CD4-positive, alpha-beta memory T cell (primary cell): ENCODE data around the gene MIOX. TPM values are rescaled to one million over a fixed set of nuclear protein-coding genes. Genes with fewer than 3 reads are reported as not detected.

ENCODE experiments used
- CTCF ChIA-PET: fragments of 350-600 bp; sonication (Branson Sonifier 250); formaldehyde crosslinking; loops from one replicate; lab custom pipeline; 2021; ENCODE audit warnings: inconsistent platforms; ENCODE audit not compliant: partially characterized antibody; lab: Charles Lee
- POLR2A ChIA-PET: fragments of 350-600 bp; sonication (Branson Sonifier 250); formaldehyde crosslinking; loops from one replicate; lab custom pipeline; 2021; ENCODE audit not compliant: partially characterized antibody; lab: Charles Lee
- DNase-seq, 5 donors: peaks; one replicate each; pipeline versions ENCODE4 v3.0.0 to v3.0.0-alpha.2; 2020 to 2022; ENCODE audit warnings: mixed read lengths in 1 of 5
- H3K27ac ChIP-seq: one replicate; pipeline ENCODE4 v1.7.0; 2013; ENCODE audit warnings: low read depth, low read length
- H3K27me3 ChIP-seq: 2 replicates; pipeline ENCODE4 v1.7.0; 2013; ENCODE audit warnings: mild to moderate bottlenecking, low read length, moderate library complexity; ENCODE audit not compliant: insufficient read depth
- H3K36me3 ChIP-seq: 2 replicates; pipeline ENCODE4 v1.7.0; 2013; ENCODE audit warnings: mild to moderate bottlenecking, low read length, moderate library complexity; ENCODE audit not compliant: insufficient read depth
- H3K4me1 ChIP-seq: 2 replicates; pipeline ENCODE4 v1.7.0; 2013; ENCODE audit warnings: mild to moderate bottlenecking, low read length, moderate library complexity; ENCODE audit not compliant: insufficient read depth
- H3K4me3 ChIP-seq, 2 donors: one replicate each; pipeline ENCODE4 v1.7.0; 2013; ENCODE audit warnings: low read length in 2 of 2, mild to moderate bottlenecking in 1 of 2
- H3K9me3 ChIP-seq, 2 donors: one replicate each; pipeline ENCODE4 v1.7.0; 2013; ENCODE audit warnings: low read length in 2 of 2, control low read depth in 1 of 2; ENCODE audit not compliant: control insufficient read depth in 1 of 2
- H3K27ac Mint-ChIP-seq, 7 donors: one replicate each; pipeline ENCODE4 v1.8.0; 2020 to 2021; ENCODE audit warnings: mixed read lengths in 7 of 7, mild to moderate bottlenecking in 6 of 7, inconsistent platforms in 3 of 7, moderate library complexity in 3 of 7
- H3K27me3 Mint-ChIP-seq, 2 donors: one replicate each; pipeline ENCODE4 v1.8.0; 2020 to 2021; ENCODE audit warnings: mixed read lengths in 2 of 2
- H3K36me3 Mint-ChIP-seq, 2 donors: one replicate each; pipeline ENCODE4 v1.8.0; 2020 to 2021; ENCODE audit warnings: mixed read lengths in 2 of 2, inconsistent platforms in 1 of 2, mild to moderate bottlenecking in 1 of 2
- H3K4me1 Mint-ChIP-seq, 4 donors: one replicate each; pipeline ENCODE4 v1.8.0; 2020 to 2021; ENCODE audit warnings: mixed read lengths in 4 of 4, mild to moderate bottlenecking in 1 of 4
- H3K4me3 Mint-ChIP-seq, 8 donors: one replicate each; pipeline ENCODE4 v1.8.0; 2020 to 2021; ENCODE audit warnings: mixed read lengths in 8 of 8, mild to moderate bottlenecking in 7 of 8, moderate library complexity in 6 of 8, inconsistent platforms in 3 of 8
- H3K9me3 Mint-ChIP-seq, 8 donors: one replicate each; pipeline ENCODE4 v1.8.0; 2020 to 2021; ENCODE audit warnings: mixed read lengths in 8 of 8, mild to moderate bottlenecking in 5 of 8, inconsistent platforms in 3 of 8, moderate library complexity in 1 of 8
- intact Hi-C: fragments of 100-400 bp; cut with micrococcal nuclease; formaldehyde crosslinking; loops from one replicate; pipeline ENCODE4 v1.15.1; 2023
- polyA plus RNA-seq, 2 donors: library from polyadenylated mRNA; unstranded; fragments of 300-500 nt; fragmentation: Illumina TruSeq; gene quantifications; one replicate each; pipeline ENCODE4 v1.2.3, GENCODE V29; 2021
- total RNA-seq, 2 experiments: library from RNA; stranded (reverse); gene quantifications; one replicate each; pipeline ENCODE4 v1.2.3, GENCODE V29; 2021

The MIOX gene
- total and polyA plus RNA-seq, 4 experiments from 2014 or later = not detected

DNA sequence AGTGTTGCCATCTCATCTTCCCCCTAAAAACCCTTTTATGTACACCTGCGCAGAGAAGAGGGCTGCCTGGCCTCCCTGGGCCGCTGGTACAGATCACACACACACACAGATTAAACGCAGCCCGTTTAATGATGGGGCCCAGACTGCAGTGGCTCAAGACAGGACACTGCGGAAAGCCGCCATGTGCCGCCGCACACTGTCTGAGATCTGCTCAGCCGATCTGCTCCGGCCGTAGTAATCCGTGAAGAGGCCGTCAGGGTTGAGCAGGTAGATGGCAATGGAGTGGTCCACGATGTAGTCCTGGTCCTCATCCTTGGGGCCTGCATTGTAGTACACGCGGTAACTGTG is 36.8 kb downstream of the MIOX start:
- H3K4me3 Mint-ChIP-seq = peak overlapping the region in 4 of 8 donors; percentile 9 to 30 (median 18)
- no peak overlapping the region for H3K27ac ChIP-seq
- peak overlapping the region in 2 of 7 donors; percentile 51 to 67 for H3K27ac Mint-ChIP-seq
- intact Hi-C loops = no loop called here
- H3K9me3 Mint-ChIP-seq = no peaks in the 10 kb centered on the region
- ChIA-PET POLR2A (interaction anchor here (1.4 to 9.5 kb wide), 5 partner anchors 10 to 27 kb away, joined by 4 to 321 read pairs (median 151); partner anchors contain the start of genes LMF2 and NCAPH2), CTCF (interaction anchor here (0.6 kb wide), 1 partner anchor 12 kb away, joined by 3 read pairs; no protein-coding TSS in a partner anchor)
- peaks cover 11 to 30% of the 10 kb centered on the region in 2 donors for H3K36me3 Mint-ChIP-seq
- no peaks in the 10 kb centered on the region for H3K9me3 ChIP-seq
- peaks cover 13 to 32% (median 21%) of the 10 kb centered on the region in 4 donors for H3K4me1 Mint-ChIP-seq
- no peaks in the 10 kb centered on the region for H3K27me3 ChIP-seq
- H3K4me3 ChIP-seq = no peak overlapping the region
- no peak for DNase-seq
- H3K27me3 Mint-ChIP-seq = no peaks in the 10 kb centered on the region
- peaks cover 32% of the 10 kb centered on the region for H3K4me1 ChIP-seq
- peaks cover 35% of the 10 kb centered on the region for H3K36me3 ChIP-seq

DNA sequence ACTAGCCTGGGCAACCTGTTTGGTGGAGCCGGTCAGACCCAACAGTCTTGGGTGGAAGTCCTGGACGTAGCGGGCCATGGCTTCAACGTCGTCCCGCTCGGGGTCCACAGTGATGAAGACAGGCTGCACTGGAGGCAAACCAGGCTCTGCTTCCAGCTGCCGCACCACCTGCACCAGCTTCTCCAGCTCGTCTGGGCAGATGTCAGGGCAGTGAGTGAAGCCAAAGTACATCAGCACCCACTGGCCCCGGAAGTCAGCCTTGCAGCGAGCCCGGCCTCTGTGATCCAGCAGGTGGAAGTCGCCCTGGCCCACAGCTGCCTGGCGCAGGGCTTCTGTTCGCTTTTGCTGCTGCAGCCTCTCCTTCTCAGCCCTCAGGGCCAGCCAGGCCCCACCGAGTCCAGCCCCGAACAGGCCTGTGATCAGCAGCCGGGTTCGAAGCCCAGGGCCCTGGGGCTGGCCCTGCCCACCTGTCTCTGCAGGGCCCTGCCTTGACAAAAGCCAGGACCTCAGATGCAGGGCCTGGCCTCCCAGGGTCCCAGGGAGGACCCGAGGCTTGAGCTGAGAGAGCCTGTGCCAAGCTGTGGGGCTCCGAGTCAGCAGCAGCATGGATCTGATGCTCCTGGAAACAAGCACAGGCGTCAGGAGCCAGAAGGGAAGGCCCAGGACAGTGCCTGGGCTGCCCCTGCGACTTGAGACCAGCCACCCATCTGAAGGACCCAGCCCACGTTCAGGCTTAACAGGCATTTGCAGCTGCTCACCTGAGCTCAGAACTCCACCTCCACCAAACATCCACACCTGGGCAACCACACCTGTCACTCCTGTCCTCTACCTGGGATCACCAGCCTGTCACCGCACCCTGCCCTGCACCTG is 37.4 kb downstream of the MIOX start:
- Mint-ChIP-seq H3K4me3 (peak overlapping the region; percentile 86 to 94 (median 92)), H3K9me3 (no peaks in the 10 kb centered on the region), H3K27ac (peak overlapping the region in 6 of 7 donors; percentile 84 to 97 (median 94)), H3K4me1 (peaks cover 14 to 38% (median 24%) of the 10 kb centered on the region in 4 donors), H3K27me3 (no peaks in the 10 kb centered on the region), H3K36me3 (peaks cover 11 to 28% of the 10 kb centered on the region in 2 donors)
- ChIA-PET CTCF (interaction anchor here (2.3 to 3.6 kb wide), 6 partner anchors 9 to 272 kb away, joined by 13 to 58 read pairs (median 25); partner anchors contain the start of genes HDAC10 and SYCE3), POLR2A (interaction anchor here (1.0 to 9.5 kb wide), 13 partner anchors 10 to 183 kb away, joined by 3 to 321 read pairs (median 12); partner anchors contain the start of genes LMF2, NCAPH2 and SYCE3)
- DNase-seq = no peak
- intact Hi-C loops = loop anchor here (2.0 kb wide), 1 partner anchor 49 kb away; the partner anchor contains the start of gene SBF1
- no peaks in the 10 kb centered on the region for H3K27me3 ChIP-seq
- peaks cover 33% of the 10 kb centered on the region for H3K36me3 ChIP-seq
- H3K27ac ChIP-seq = peak overlapping the region; percentile 96
- no peaks in the 10 kb centered on the region for H3K9me3 ChIP-seq
- H3K4me3 ChIP-seq = peak overlapping the region; percentile 47 to 81
- H3K4me1 ChIP-seq = peaks cover 38% of the 10 kb centered on the region

DNA sequence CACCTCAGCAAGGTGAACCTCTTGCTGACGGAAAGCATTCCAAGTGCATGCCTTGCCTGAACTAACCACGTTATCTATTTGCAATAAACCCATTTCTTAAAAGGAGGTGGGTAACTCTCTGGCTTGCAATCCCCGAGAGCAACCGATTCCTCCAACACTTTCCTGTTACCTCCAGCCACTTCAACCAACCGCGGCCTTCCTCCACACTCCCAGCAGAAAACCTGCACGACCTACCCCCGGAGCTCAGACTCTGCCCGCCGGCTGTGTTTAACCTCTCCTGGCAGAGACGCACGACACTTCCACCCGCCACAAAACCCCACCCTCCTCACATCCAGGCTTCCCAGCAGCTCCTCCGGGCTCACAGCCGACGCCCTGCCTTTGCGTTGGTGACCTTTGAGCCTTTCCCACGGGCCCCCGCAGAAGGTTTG is 38.0 kb downstream of the MIOX start:
- peaks cover 14 to 39% (median 26%) of the 10 kb centered on the region in 4 donors for H3K4me1 Mint-ChIP-seq
- no peaks in the 10 kb centered on the region for H3K27me3 ChIP-seq
- H3K9me3 ChIP-seq = no peaks in the 10 kb centered on the region
- intact Hi-C loops = loop anchor here (1.0 to 5.0 kb wide), 7 partner anchors 16 to 332 kb away; partner anchors contain the start of genes CHKB, NCAPH2, SBF1 and SYCE3
- POLR2A ChIA-PET = interaction anchor here (0.5 to 9.5 kb wide), 23 partner anchors 11 to 292 kb away, joined by 3 to 321 read pairs (median 14); partner anchors contain the start of genes ARSA, CHKB, HDAC10 and KLHDC7B
- H3K36me3 ChIP-seq = peaks cover 27% of the 10 kb centered on the region
- peak overlapping the region; percentile 84 to 97 (median 94) for H3K27ac Mint-ChIP-seq
- H3K4me3 Mint-ChIP-seq = peak overlapping the region; percentile 86 to 94 (median 92)
- CTCF ChIA-PET = interaction anchor here (1.2 to 5.1 kb wide), 15 partner anchors 10 to 273 kb away, joined by 3 to 135 read pairs (median 15); partner anchors contain the start of genes HDAC10, LMF2, NCAPH2 and SYCE3
- H3K36me3 Mint-ChIP-seq = peaks cover 7 to 24% of the 10 kb centered on the region in 2 donors
- H3K27ac ChIP-seq = peak overlapping the region; percentile 96
- no peaks in the 10 kb centered on the region for H3K27me3 Mint-ChIP-seq
- peak overlapping the region; percentile 47 to 81 for H3K4me3 ChIP-seq
- no peak for DNase-seq
- no peaks in the 10 kb centered on the region for H3K9me3 Mint-ChIP-seq
- peaks cover 44% of the 10 kb centered on the region for H3K4me1 ChIP-seq

DNA sequence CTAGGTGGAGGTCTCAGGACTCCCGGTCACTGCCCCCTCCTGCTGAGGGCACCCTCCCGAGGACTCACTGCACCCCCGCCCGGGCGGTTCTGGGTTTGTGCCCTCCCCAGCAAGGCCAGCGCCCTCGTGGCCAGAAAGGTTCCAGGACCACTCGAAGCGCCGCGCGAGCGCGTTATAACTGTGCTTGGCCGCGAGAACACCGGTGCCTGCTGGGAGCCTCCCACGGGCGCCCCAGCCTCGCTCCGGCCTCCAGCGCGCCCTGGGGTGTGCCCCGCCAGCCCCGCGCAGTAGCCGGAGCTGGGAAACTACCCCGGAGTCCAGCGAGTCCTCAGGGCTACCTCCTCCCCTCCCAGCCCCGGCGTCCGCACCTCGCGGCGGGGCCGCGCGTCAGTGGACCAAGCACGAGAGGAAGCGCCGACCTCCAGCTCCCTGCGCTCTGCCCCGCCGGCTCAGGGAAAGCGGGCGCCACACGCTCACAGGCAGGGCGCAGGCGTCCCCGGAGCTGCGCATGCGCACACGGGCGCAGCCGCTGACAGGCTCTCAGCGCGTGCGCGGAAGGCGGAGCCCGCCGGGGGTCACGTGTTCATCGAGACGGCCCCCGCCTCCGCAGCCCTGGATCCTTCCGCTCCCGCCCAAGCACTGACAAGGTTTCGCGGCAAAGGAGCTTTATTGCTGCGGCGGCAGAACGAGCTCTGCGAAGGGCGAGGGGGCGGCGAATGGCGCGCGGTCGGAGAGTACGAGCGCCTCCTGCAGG is 38.6 kb downstream of the MIOX start, which contains the start of gene SCO2:
TSS of gene SCO2 (minus strand) at position 495 of the 754 bp plus-strand sequence. CDS start 1,187 bp downstream, outside the sequence.
- H3K9me3 Mint-ChIP-seq = no peaks in the 10 kb centered on the region
- POLR2A ChIA-PET = interaction anchor here (0.5 to 9.5 kb wide), 46 partner anchors 10 to 600 kb away, joined by 3 to 321 read pairs (median 6); partner anchors contain the start of genes ARSA, CHKB, HDAC10 and KLHDC7B
- Histone ChIP-seq H3K4me1 (peaks cover 46% of the 10 kb centered on the region), H3K27ac (peak within 1 kb of the TSS; percentile 96), H3K4me3 (peak within 1 kb of the TSS; percentile 47 to 81), H3K27me3 (no peaks in the 10 kb centered on the region), H3K36me3 (peaks cover 27% of the 10 kb centered on the region), H3K9me3 (no peaks in the 10 kb centered on the region)
- peaks cover 7 to 21% of the 10 kb centered on the region in 2 donors for H3K36me3 Mint-ChIP-seq
- peak within 1 kb of the TSS; percentile 84 to 97 (median 94) for H3K27ac Mint-ChIP-seq
- peak within 1 kb of the TSS; percentile 86 to 94 (median 92) for H3K4me3 Mint-ChIP-seq
- H3K4me1 Mint-ChIP-seq = peaks cover 14 to 39% (median 26%) of the 10 kb centered on the region in 4 donors
- peak; percentile 96 to 98 (median 98) for DNase-seq
- intact Hi-C loops = loop anchor here (1.0 to 5.0 kb wide), 7 partner anchors 17 to 333 kb away; partner anchors contain the start of genes CHKB, NCAPH2, SBF1 and SYCE3
- CTCF ChIA-PET = interaction anchor here (0.6 to 5.1 kb wide), 50 partner anchors 8 to 339 kb away, joined by 3 to 135 read pairs (median 5); partner anchors contain the start of genes ARSA, CHKB, HDAC10 and KLHDC7B
- H3K27me3 Mint-ChIP-seq = no peaks in the 10 kb centered on the region

DNA sequence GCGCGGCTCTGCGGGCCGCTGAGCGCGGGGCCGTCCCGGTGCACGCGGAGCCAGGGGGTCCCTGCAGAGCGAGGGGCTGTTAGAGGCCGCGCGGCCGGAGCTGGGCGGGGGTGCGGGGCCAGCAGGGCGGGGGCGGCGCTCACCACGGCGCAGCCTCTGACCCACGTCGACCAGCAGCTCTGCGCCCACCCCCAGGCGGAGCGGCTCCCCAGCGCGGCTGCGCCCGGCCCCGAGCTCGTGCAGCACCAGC is 39.1 kb downstream of the MIOX start:
- H3K27me3 ChIP-seq = no peaks in the 10 kb centered on the region
- H3K36me3 Mint-ChIP-seq = peaks cover 7 to 21% of the 10 kb centered on the region in 2 donors
- peak overlapping the region; percentile 65 to 89 (median 80) for H3K4me3 Mint-ChIP-seq
- CTCF ChIA-PET = interaction anchor here (0.6 to 5.1 kb wide), 50 partner anchors 8 to 339 kb away, joined by 3 to 135 read pairs (median 5); partner anchors contain the start of genes ARSA, CHKB, HDAC10 and KLHDC7B
- peak overlapping the region in 6 of 7 donors; percentile 60 to 97 (median 78) for H3K27ac Mint-ChIP-seq
- DNase-seq = no peak
- peaks cover 27% of the 10 kb centered on the region for H3K36me3 ChIP-seq
- intact Hi-C loops = loop anchor here (1.0 to 5.0 kb wide), 8 partner anchors 17 to 333 kb away; partner anchors contain the start of genes CHKB, NCAPH2, SBF1 and SYCE3
- H3K9me3 Mint-ChIP-seq = peaks cover 0 to 2% (median 0%) of the 10 kb centered on the region in 8 donors
- no peaks in the 10 kb centered on the region for H3K9me3 ChIP-seq
- H3K27ac ChIP-seq = peak overlapping the region; percentile 96
- POLR2A ChIA-PET = interaction anchor here (0.6 to 9.5 kb wide), 47 partner anchors 10 to 600 kb away, joined by 3 to 321 read pairs (median 6); partner anchors contain the start of genes ARSA, CHKB, HDAC10 and KLHDC7B
- peaks cover 50% of the 10 kb centered on the region for H3K4me1 ChIP-seq
- peaks cover 14 to 39% (median 26%) of the 10 kb centered on the region in 4 donors for H3K4me1 Mint-ChIP-seq
- H3K4me3 ChIP-seq = peak overlapping the region in 1 of 2 donors; percentile 81
- H3K27me3 Mint-ChIP-seq = no peaks in the 10 kb centered on the region
